ENCODE results near the gene SEMA3C.

The SEMA3C gene

DNA sequence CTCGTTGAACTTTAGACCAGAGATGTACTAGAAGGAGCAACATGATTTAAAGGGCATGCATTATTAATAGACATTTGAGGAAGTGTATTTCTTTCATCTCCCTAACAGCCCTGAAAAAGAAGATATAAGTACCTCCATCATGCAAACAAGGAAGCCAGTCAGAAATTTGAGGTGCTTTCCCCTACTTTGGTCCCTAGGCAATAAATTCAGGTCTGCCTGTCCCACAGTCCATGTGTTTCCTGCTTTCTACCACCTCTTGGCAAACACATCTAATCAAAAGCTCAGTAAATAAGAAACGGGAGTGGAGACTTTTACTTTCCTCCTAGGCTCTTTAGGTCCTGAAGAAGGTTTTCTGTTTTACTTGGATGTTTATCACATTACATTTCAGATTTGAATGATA lies 5.2 kb upstream of the SEMA3C start:
- DNase-seq: no peak

- no peak for DNase-seq
Measured at GRCh38 chr7:80923211-80923612, 4.4 kb upstream of the SEMA3C start.

- DNase-seq: no peak
Measured at GRCh38 chr7:80922253-80923049, 3.6 kb upstream of the SEMA3C start.

- DNase-seq: no peak
Measured at GRCh38 chr7:80921130-80921529, 2.3 kb upstream of the SEMA3C start.

DNA sequence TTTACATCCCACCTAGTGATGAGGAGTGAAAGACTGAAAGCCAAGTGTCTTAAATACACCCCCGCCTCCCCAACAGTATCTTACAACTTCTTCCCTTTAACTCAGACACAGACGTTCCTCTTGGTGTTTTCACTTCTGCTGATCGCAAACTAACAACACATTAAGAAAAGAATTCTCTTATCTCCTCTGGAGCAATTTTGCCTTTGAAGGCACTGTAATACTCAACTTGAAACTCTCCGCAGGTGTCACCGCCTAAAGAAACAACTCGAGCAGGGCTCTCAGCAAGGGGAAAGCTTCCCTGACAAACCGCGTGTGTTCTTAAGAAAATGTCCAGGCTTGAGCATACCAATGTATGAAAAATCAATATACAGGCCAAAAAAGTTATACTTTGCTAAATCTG lies 452 bp downstream of the SEMA3C start:
- DNase-seq: peak; percentile 43 to 61

GRCh38 chr7:80916770-80917741 lies 1.8 kb downstream of the SEMA3C start:
- DNase-seq: peak; percentile 24 to 35

DNA sequence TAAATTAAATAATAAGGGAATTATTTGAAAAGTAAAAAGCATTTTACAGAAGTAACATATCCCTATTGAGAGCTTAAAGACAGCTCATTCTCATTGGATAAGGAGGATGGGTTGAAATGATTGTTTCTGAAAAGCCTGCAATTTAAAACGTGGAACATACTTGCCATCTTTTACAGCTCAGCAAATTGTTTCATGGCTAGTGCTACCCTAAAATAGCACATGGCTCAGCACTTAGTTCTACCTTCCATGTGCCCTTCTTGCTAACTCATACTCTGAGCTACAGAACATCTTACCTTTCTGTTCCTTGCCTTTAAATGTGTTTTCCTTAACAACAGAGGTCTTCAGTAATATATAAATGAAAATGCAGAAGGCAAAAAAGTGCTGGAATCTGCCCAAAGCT lies 8.6 kb downstream of the SEMA3C start:
- DNase-seq: no peak

GRCh38 chr7:80908360-80908797 lies 10.5 kb downstream of the SEMA3C start:
- no peak for DNase-seq

GRCh38 chr7:80907612-80908011 lies 11.2 kb downstream of the SEMA3C start:
- DNase-seq: no peak

GRCh38 chr7:80907141-80907601 lies 11.7 kb downstream of the SEMA3C start:
- no peak for DNase-seq

GRCh38 chr7:80905334-80905733 lies 13.5 kb downstream of the SEMA3C start:
- no peak for DNase-seq

DNA sequence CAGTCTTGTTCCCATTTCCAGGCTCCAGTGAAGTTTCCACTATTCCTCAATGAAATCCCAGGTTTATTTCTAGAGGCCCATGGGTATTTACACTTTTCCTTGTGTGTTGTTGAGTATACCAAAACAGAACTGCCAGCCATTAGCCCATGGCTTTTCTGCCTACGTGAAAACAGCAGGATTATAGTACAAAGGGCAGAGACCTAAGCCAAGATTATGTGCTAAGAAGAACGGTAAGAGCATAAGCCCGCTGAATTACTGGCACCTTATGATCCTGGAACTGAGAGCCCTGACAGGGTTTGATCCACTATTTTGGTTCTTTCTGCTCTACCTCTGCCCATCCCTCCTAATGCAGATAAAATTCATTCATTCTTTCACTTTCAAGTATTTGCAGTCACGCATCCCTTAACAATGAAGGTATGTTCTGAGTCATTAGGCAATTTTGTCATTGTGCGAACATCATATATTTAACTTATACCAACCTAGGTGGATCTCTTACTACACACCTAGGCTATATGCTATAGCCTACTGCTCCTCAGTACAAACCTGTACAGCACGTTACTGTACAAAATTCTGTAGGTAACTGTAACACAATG lies 16.0 kb downstream of the SEMA3C start:
- DNase-seq: no peak

DNA sequence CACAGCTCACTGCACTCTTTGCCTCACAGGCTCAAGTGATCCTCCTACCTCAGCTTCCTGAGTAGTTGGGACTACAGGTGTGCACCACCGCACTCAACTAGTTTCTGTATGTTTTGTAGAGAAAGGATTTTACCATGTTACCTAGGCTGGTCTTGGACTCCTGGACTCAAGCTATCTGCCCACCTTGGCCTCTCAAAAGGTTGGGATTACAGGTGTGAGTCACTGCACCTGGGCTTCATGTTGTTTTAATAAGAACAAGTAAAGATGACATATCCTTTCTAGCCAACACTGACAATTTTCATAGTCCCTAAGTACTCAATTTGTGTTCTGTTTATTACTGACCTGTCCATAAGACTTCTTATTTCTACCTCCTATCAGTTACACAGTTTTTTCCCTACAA lies 16.8 kb downstream of the SEMA3C start:
- no peak for DNase-seq

DNA sequence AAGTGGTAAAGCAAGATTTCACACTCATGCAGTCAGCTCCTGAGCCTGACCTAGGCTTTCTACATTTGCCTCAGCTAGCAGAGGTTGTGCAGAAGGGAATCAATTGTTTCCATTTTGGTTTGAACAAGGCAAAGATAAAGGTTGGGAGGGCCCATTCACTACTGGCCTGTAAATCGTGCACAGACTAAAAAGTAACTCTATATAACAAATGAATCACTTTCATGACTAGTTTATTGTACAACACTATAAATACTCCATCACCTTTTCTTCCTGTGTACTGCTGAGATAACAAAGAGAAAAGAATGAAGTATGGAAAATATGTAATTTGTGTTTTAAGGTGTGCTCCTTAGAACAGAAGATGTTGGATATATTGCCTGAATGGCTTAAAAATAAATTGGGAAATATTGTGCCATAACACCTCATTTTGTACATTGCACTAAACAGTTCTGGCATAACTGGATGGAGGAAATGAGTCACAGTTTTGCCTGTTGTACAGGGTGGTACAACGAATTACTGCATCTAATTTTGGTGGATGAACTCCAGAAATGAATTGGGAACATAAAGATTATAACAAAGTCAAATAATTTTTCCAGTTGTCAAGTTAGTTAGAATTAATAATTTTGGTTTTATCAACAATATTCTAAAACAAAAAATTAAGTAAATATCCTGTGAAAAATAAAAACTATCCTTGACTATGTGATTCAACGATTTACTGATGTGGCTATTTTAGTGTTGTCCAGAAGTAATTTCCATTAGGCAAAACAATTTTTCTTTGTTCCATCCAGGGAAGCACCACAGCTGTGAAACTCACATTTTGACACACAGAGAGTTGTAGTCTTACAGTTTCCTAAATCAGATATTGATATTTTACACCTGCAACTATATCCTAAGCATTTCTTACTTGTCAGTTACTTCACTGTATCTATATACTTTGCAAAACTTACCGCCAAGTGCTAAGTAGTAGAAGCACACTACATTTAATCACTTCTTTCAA lies 18.0 kb downstream of the SEMA3C start:
- no peak for DNase-seq

DNA sequence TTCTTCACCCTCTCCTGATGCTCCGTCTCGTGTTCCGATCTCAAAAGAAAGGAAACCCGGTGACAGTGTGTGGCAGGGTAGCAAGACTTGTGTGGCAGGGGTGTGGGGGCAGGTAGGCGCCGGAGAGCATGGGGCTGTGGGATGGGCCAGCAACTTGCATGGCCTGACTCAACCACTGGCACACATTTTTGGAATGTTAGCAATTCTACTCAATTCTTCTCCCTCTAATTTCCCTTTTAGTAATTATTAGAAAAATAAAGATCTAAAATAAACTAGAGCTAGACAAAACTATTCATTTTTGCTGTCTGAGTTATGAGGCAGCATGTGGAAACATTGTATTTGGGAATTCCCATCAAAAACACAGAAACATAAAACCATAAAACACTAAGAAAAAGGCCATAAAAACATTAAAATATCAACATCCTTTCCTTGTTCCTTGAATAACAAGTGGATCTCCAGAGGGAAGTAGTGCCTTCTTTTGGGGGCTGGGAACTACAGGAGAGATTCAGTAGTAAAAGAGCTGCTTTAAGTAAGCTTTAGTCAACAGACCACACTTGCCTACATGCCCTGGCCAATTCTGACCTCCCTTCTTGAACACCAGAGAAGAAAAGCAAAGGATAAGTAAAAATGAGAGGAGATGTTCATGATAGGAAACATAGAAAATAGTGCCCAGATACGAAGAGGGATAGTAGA lies 21.8 kb downstream of the SEMA3C start:
- DNase-seq: no peak

DNA sequence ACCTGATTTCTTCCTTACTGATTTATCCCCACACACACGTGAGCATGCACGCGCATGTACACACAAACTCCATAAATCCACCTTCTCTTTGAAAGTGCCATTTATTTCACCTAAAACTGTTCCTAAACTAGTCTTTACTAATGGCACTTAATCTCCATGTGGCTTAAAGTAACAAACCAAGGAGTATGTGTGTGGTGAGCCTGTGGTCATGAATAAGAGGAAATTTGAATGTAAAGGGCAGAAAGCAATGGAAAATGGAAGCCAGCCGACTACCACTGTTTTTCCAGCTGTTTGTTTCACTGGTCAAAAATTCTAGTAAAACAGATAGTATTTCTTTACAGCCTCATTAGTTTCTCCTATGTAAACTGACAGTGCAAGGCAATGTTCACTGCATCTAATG lies 23.8 kb downstream of the SEMA3C start:
- DNase-seq: no peak

DNA sequence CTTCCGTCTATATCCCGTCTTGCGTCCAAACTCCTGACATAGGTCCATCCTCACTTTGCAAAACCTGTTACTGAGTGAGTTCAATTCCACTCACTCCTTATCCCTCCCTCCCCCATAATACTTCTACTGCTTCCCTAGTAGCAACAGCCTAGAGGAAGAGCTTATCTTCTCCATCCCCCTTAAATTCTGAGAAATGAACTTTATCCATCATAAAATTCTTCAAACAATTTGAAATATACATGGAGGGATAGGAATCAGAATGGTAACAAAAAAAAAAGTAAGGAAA lies 27.6 kb downstream of the SEMA3C start:
- no peak for DNase-seq

DNA sequence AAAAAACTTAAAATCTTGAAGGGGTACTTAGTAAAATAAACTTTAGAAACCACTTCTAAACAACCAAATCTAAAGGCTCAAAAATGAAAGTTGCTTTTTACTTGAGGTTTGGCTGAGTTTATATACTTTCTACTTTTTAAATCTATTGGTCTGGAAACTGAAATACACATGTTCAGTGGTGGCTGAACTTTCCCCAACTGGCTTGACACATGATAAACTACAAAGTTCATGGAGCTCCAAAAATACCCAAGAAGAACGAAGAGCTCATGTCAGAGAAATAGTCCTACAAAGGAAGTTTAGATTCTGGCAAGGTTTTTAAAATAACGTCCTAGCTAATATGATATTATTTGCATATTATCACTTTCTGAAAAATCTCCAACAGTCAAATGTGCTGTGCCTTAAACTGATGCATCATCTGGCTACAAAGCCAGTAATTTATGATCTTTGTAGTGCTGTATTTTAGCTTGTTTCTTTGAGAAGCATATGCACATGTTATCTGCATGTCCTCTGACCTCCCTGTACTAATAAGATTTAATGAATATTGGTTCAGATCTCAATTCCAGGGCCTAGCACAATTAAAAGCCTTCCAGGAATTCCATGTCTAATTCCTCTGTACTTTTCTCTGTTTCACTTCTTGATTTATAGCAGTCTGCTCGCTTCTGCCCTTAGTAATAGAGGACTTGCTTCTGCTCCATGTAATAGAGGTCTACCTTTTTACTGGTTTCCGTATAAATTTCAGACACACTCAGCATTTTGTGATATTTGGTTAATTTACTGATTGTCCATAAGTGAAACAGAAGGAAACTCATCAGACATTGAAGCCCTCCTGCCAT lies 28.2 kb downstream of the SEMA3C start:
- no peak for DNase-seq

DNA sequence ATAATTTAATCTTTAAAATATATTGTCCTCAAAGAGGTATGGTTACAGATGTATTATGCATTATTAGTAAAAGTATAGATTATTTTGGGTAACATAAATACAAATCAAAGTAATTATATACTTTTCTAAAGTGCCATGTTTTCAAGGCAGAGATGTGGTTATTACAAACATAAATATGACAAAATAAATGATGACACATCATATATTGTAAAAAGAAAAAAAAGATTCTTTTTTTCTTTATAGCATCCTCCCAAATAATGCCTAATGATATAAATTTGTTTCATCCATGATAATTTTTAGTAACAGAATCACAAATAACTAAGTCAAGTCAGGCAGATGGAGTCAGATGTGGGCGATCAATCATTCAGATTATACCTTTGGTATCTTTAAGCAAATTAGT lies 29.3 kb downstream of the SEMA3C start:
- DNase-seq: no peak

GRCh38 chr7:80885757-80886156 lies 33.1 kb downstream of the SEMA3C start:
- DNase-seq: no peak

Measured in inflammatory macrophage (primary cell).